TTC549 (cell line): ENCODE data around the gene LY86.

Source experiments
- FAIRE-seq: peaks from 2 replicates; lab custom pipeline; 2012; peaks lifted over from hg19 to GRCh38; lab: Jason Lieb, UNC

The LY86 gene

GRCh38 chr6:6623553-6623952, 35.0 kb downstream of the LY86 start:
- FAIRE-seq: no peak

- no peak for FAIRE-seq
These were observed 35.9 kb downstream of the LY86 start for GRCh38 chr6:6624269-6624990.

- FAIRE-seq: no peak
These were observed 37.7 kb downstream of the LY86 start for GRCh38 chr6:6626187-6626586.

- FAIRE-seq: no peak
These were observed 40.9 kb downstream of the LY86 start for GRCh38 chr6:6629402-6629801.

GRCh38 chr6:6631053-6631452, 42.5 kb downstream of the LY86 start:
- FAIRE-seq: no peak

GRCh38 chr6:6631534-6632276, 43.2 kb downstream of the LY86 start:
- FAIRE-seq: no peak

GRCh38 chr6:6633898-6634734, 45.6 kb downstream of the LY86 start:
- FAIRE-seq: no peak

GRCh38 chr6:6634735-6635075, 46.2 kb downstream of the LY86 start:
- no peak for FAIRE-seq

GRCh38 chr6:6635291-6635690, 46.8 kb downstream of the LY86 start:
- FAIRE-seq: no peak

- no peak for FAIRE-seq
These were observed 47.3 kb downstream of the LY86 start for GRCh38 chr6:6635869-6636268.

GRCh38 chr6:6639572-6639971, 51.1 kb downstream of the LY86 start:
- no peak for FAIRE-seq

- no peak for FAIRE-seq
These were observed 52.4 kb downstream of the LY86 start for GRCh38 chr6:6640926-6641325.

GRCh38 chr6:6643398-6643797, 54.9 kb downstream of the LY86 start:
- FAIRE-seq: no peak

- FAIRE-seq: no peak
These were observed 56.9 kb downstream of the LY86 start for GRCh38 chr6:6645261-6645917.

- FAIRE-seq: no peak
These were observed 57.9 kb downstream of the LY86 start for GRCh38 chr6:6646384-6646783.

GRCh38 chr6:6646859-6647258, 58.3 kb downstream of the LY86 start:
- no peak for FAIRE-seq

GRCh38 chr6:6648692-6649343, 60.3 kb downstream of the LY86 start:
- no peak for FAIRE-seq

GRCh38 chr6:6649824-6650349, 61.4 kb downstream of the LY86 start:
- FAIRE-seq: no peak

- no peak for FAIRE-seq
These were observed 62.3 kb downstream of the LY86 start for GRCh38 chr6:6650839-6651238.

- no peak for FAIRE-seq
These were observed 62.8 kb downstream of the LY86 start for GRCh38 chr6:6651335-6651734.

GRCh38 chr6:6652932-6653331, 64.4 kb downstream of the LY86 start:
- FAIRE-seq: no peak
